ENCODE data around the gene WDR72.
"Not testable (repeated sequence)": the region's sequence is repeated elsewhere in the genome, so short reads cannot be mapped to it uniquely, and the experiment has no call there.

The WDR72 gene

DNA sequence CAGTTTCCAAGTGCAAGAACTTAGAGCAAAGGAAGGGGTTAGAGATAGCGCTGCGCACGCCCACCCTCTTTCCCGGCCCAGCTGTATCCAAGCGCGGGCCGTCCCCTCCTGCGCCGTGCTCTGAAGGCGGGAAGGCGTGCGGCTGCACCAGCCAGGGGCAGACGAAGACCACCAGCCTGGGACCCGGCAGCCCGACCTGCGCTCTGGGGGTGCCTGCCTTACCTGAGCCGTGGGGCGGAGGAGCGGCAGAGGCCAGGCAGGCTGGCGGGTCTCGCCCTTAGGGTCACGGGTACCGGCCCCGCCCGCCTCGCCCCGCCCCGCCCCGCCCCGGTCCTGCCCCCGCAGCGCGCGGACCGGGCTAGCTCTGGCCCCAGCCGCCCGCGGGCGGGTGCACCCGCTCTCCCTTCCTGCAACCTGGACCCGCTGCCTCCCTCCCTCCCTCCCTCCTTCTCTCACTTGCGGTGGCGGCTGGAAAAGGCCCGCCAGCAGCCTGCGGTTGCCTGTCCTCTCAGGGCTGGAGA, at the start of gene WDR72:
WDR72 (minus strand) TSS at position 253 of the 521 bp plus-strand sequence. CDS start 26,514 bp downstream, outside the sequence.
- H3K4me3 ChIP-seq: no peak within 1 kb of the TSS
- H3K27ac ChIP-seq: no peak within 1 kb of the TSS

- Histone ChIP-seq H3K27ac (no peak overlapping the region), H3K4me3 (no peak overlapping the region)
Measured at GRCh38 chr15:53808058-53808706, 48.7 kb upstream of the WDR72 start.

GRCh38 chr15:53807501-53807900, 48.0 kb upstream of the WDR72 start:
- no peak overlapping the region for H3K4me3 ChIP-seq
- no peak overlapping the region for H3K27ac ChIP-seq

DNA sequence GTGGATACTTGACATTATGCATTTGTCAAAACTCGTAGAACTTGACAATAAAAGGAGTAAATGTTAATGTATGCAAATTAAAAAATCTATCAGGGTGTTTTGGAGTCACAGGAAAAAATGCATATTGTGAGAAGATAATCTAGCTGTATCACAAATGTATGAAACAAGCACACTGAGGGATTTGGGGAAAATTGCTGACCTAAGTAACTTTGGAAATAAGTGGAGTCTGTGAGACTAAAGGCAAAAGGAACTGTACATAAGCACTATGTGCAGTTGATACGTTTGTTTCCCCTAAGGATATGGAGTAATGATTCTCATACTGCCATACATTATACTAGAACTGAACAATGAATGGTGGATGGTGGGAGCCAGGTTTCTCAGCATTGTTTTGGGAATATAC, 43.2 kb upstream of the WDR72 start:
- no peak overlapping the region for H3K27ac ChIP-seq
- H3K4me3 ChIP-seq: no peak overlapping the region

GRCh38 chr15:53791581-53791980, 32.1 kb upstream of the WDR72 start:
- H3K27ac ChIP-seq: no peak overlapping the region
- H3K4me3 ChIP-seq: no peak overlapping the region

GRCh38 chr15:53789654-53790375, 30.4 kb upstream of the WDR72 start:
- Histone ChIP-seq H3K4me3 (no peak overlapping the region), H3K27ac (no peak overlapping the region)

- no peak overlapping the region for H3K4me3 ChIP-seq
- H3K27ac ChIP-seq: no peak overlapping the region
Measured at GRCh38 chr15:53786401-53786800, 26.9 kb upstream of the WDR72 start.

- H3K4me3 ChIP-seq, H3K27ac ChIP-seq: not testable (repeated sequence)
Measured at GRCh38 chr15:53785241-53785640, 25.8 kb upstream of the WDR72 start.

DNA sequence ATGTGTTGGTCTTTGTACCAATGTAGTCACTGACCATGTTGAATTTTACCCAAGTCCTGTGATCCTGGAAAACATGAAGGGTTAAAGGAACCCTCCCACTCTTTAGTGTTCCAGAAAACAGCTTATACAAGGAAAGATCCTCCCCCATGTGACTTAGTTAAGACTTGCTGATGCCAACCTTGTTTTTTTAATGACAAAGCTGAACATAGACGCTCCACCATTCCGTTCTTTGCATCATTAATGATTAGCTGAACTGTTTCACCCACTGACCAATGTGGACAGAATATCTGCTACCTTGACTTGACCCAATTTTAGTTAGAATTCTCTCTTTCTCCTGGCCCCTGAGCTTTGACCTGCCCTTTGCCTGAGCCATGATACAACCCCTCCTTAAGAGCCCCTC, 3.5 kb upstream of the WDR72 start:
- Histone ChIP-seq H3K27ac (no peak overlapping the region), H3K4me3 (no peak overlapping the region)

DNA sequence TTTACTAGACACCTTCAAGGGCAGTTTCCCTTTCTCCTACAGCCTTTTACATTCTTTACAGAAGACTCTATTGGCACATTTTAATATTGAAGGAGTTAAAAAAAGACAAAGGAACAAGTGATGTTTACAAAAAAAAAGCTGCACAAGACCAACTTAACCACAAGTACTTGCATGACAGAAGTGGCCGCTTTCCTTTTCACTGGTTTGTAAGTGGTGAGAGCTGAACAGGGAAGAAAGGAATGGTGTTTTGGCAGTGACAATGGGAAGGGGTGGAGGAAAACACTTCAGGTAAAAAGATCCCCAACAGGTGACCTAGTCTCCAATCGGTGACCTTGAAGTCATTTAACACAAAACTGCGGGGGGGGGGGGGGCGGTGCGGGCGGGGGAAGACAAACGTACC, 1.1 kb downstream of the WDR72 start:
- Histone ChIP-seq H3K4me3 (no peak overlapping the region), H3K27ac (no peak overlapping the region)

DNA sequence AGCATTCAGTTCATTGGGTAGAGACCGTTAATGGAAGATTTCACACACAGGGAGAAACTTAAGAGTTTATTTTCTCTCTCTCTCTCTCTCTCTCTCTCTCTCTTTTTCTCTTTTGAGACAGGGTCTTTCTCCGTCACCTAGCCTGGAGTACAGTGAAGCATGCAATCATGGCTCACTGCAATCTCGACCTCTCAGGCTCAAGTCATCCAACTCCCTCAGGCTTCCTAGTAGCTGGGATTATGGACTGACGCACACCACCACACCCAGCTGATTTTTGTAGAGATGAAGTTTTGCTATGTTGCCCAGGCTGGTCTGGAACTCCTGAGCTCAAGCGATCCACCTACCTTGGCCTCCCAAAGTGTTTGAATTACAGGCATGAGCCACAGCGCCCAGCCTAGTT, 1.6 kb downstream of the WDR72 start:
- H3K27ac ChIP-seq: no peak overlapping the region
- H3K4me3 ChIP-seq: no peak overlapping the region

GRCh38 chr15:53753813-53754212, 5.7 kb downstream of the WDR72 start:
- Histone ChIP-seq H3K4me3 (no peak overlapping the region), H3K27ac (no peak overlapping the region)

DNA sequence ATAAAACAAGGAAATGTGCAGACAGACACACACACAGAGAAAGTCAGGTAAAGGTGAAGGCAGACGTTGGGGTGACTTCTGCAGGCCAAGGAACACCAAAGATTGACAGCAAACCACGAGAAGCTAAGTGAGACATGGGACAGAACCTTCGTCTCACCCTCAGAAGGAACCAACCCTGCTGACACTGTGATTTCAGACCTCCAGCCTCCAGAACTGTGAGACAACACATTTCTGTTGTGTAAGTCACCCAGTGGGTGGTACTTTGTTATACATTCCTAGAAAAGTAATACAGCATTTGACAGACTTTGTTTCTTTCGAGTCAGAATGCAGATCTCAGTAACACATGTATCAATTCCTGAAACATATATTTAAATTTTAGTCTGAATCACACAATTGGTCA, 7.1 kb downstream of the WDR72 start:
- Histone ChIP-seq H3K27ac (no peak overlapping the region), H3K4me3 (no peak overlapping the region)

GRCh38 chr15:53747501-53748068, 11.9 kb downstream of the WDR72 start:
- no peak overlapping the region for H3K4me3 ChIP-seq
- no peak overlapping the region for H3K27ac ChIP-seq

DNA sequence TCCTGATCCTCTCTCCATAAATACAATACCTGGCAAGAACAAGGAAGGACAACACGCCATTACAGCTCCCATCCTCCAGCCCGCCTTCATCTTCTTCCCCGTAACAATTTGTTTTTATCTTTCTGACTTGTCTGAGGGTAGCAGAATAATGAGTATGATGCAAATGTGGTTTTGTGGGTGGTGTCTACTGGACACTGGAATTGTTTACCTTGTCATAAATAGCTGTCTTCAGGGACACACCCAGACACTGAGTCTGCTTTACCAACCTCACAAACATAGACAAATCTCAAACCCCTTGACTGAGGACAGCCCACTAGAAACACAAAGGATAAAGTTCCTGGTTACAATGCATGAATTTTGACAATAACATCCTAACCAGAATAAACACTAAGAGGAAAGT, 13.4 kb downstream of the WDR72 start:
- no peak overlapping the region for H3K4me3 ChIP-seq
- H3K27ac ChIP-seq: no peak overlapping the region

DNA sequence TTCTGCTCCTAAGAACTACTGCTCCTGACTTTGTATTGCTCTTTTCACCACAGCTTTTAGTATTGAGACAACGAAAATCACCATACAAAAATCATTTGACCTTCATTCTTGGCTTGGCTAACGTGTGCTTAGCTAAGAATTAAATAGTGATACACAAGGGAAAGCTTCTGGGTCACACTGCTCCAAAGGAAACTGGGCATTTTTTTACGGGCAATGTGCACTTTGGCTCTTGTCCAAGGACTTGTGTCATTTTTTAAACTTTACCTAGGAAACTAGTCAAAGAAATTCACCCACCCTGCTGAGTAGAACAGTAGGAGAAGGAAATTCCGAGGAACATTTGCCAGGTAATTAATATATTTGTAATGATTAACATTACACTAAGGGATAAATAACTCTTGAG, 19.8 kb downstream of the WDR72 start:
- Histone ChIP-seq H3K27ac (no peak overlapping the region), H3K4me3 (no peak overlapping the region)

GRCh38 chr15:53739187-53739586, 20.3 kb downstream of the WDR72 start:
- Histone ChIP-seq H3K27ac (no peak overlapping the region), H3K4me3 (no peak overlapping the region)

- Histone ChIP-seq H3K4me3 (no peak overlapping the region), H3K27ac (no peak overlapping the region)
Measured at GRCh38 chr15:53721334-53722087, 38.0 kb downstream of the WDR72 start.

DNA sequence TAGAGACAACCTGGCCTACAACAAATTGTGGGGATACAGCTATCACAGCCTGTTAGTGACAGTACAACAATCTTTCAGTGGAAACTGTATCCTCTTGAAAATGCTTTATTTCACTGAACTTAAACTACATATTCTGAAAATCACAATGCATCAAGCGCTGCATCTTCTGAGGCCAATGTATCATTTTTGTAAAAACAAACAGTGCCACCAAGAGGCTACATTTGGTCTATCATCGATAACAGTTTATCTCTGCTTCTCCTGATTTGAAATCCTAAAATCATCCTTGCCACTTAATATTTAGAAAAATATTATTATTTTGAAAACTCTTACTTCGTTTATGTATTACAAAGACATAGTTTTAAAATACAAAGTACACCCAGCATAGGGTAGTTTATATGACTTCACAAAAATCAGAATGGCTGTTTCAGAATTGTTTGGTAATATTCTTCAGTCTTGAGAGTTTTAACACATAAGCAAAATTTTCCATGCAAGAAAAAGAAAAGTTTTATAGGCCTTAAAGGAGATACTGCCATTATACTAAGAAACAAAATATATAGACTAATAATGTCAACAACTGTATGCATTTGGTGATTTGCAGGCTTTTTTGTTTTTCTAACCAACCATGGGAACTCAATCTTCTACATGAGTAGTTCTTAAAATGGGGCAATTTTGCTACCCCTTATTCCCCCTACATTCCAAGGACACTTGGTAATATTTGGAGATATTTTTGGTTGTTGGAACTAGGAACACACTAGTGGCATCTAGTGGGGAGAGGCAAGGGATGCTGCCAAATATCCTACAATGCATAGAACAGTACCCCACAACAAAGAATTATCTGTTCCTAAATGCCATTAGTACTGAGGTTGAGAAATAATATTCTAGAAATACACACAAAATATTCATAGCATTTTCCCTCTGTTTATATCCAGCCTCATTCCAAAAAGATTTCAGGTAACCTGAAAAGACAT, 42.3 kb downstream of the WDR72 start:
- no peak overlapping the region for H3K27ac ChIP-seq

More for the DNA sequence above, 42.3 kb downstream of the WDR72 start:
- no peak overlapping the region for H3K4me3 ChIP-seq
